Neural crest cell (in vitro differentiated cells): ENCODE results near the gene CD247. TPM values are rescaled to one million over a fixed set of nuclear protein-coding genes. Genes with fewer than 3 reads are reported as not detected.

ENCODE experiments used
- DNase-seq: peaks from one replicate; pipeline ENCODE4 v3.0.0; 2021; ENCODE audit warnings: low read depth, mixed read lengths, low spot score
- H3K27ac Mint-ChIP-seq: one replicate; pipeline ENCODE4 v1.8.0; 2021; ENCODE audit warnings: mild to moderate bottlenecking, mixed read lengths; ENCODE audit not compliant: unreplicated experiment
- H3K27me3 Mint-ChIP-seq: 2 replicates; pipeline ENCODE4 v1.8.0; 2021; ENCODE audit warnings: low read depth, mild to moderate bottlenecking, mixed read lengths
- H3K36me3 Mint-ChIP-seq: 2 replicates; pipeline ENCODE4 v1.8.0; 2021; ENCODE audit warnings: low read depth, mild to moderate bottlenecking, mixed read lengths
- H3K4me1 Mint-ChIP-seq: 2 replicates; pipeline ENCODE4 v1.8.0; 2021; ENCODE audit warnings: mixed read lengths
- H3K4me3 Mint-ChIP-seq: one replicate; pipeline ENCODE4 v1.8.0; 2021; ENCODE audit warnings: mild to moderate bottlenecking, mixed read lengths
- H3K9me3 Mint-ChIP-seq: 2 replicates; pipeline ENCODE4 v1.8.0; 2021; ENCODE audit warnings: mixed read lengths
- CTCF ChIP-seq: fragments of 200-600 bp; sonication (generic); conservative IDR thresholded peaks from 2 replicates; pipeline ENCODE4 v1.5.0; 2021; ENCODE audit warnings: antibody characterized with exemption, mild to moderate bottlenecking
- total RNA-seq: library from RNA; stranded (reverse); gene quantifications from 2 replicates; pipeline ENCODE4 v1.2.1, GENCODE V29; 2021

Gene CD247
- total RNA-seq, 1 donor from 2014 or later = 3.9 TPM

DNA sequence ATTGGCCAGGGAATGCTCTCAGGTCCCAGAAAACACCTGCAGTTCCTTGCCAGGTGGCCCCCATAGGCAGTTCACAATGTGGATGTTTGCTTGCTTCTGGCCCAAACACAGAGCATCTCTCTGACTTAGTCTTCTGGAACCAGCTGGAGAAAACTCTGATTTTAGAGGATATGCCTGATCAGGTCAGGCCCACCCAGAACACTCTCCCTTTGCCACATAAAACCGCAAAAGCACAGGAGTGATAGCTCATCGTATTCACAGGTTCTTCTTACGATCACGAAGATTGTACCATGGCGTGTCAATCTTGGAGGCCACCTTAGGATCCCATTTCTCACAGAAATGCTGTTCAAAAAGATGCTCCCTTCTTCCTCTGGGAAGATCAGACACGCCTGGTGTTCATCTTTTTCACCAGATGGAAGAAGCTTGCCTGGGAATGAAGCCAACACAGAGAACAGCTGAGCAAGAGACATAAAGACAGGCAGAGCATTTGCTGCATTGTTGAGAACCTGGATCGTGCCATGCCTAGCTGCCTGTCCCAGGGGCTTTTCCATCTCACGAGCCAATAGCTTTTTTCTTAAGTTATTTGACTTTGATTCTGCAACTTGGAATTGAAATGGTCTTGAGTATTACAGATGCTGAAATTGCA is 11.6 kb upstream of the CD247 start:
- H3K9me3 Mint-ChIP-seq = peaks cover 6% of the 10 kb centered on the region
- no peak for DNase-seq
- no peaks in the 10 kb centered on the region for H3K27me3 Mint-ChIP-seq
- H3K27ac Mint-ChIP-seq = no peak overlapping the region
- no peaks in the 10 kb centered on the region for H3K36me3 Mint-ChIP-seq
- no peak overlapping the region for H3K4me3 Mint-ChIP-seq
- peaks cover 12% of the 10 kb centered on the region for H3K4me1 Mint-ChIP-seq
- no peak for TF ChIP-seq CTCF

DNA sequence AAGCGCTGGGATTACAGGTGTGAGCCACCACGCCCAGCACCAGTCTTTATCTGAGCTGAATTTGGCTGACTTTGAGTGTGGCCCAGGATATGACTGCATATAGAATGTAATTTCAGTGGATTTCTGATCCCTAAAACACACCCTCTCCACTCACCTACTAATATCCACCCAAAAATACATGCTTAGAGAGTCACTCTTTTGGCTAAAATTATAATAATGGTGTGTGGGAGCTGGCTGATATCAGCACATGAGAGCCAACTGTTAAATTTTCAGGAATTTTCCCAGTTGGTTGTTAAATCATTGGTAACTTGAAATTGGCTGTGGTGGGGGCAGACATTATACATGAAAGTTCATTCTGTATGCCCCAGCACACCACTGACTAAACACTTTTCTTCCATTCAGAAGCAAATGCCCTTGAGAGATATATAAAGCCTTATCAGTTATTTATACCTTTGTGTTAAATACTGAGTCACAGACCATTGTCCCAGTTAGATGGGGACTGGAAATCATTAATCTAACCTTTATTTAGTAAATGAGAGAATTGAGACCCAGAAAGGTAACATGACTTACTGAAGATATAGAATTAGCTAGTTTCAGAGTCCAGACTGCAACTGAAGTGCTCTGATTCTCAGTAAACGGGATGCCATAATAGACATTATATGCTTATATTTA is 9.9 kb upstream of the CD247 start:
- no peak for DNase-seq
- H3K4me1 Mint-ChIP-seq = peaks cover 12% of the 10 kb centered on the region
- H3K36me3 Mint-ChIP-seq = peaks cover 2% of the 10 kb centered on the region
- H3K27ac Mint-ChIP-seq = no peak overlapping the region
- H3K4me3 Mint-ChIP-seq = no peak overlapping the region
- H3K9me3 Mint-ChIP-seq = peaks cover 15% of the 10 kb centered on the region
- H3K27me3 Mint-ChIP-seq = no peaks in the 10 kb centered on the region
- TF ChIP-seq CTCF = no peak

DNA sequence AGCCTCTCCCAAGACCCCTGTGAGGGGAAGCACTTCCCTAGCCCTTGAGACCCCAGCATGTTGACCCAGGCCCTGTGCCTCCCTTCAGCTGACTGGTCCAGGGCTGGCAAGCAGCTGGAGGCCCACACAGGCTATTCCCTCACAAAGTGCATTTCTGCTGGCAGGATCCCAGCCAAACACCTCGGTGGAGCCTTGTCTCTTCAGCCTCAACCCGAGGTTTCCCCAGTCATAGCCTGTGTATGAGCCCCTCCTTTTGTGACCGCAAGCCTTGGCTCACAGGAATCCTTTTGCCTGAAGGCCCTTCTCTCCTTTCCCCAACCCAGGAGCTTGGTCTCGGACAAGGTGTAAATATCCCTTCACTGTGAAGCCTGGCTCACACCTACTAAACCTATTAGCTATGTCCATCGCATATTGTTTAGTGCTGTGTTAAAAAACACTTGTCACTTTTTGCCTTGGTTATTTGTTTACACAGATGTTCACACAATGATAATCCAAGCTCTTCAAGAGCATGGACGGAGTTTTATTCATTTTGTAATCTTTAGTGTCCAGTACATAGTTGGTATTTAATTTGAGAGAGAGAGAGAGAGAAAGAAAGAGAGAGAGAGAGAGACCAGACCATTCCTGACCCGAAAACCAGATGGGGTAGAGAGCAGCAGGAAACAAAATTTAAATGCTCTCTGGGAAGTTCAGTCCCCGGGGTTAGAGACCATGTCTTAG is 8.5 kb upstream of the CD247 start:
- peaks cover 21% of the 10 kb centered on the region for H3K9me3 Mint-ChIP-seq
- H3K36me3 Mint-ChIP-seq = peaks cover 5% of the 10 kb centered on the region
- H3K4me3 Mint-ChIP-seq = no peak overlapping the region
- peaks cover 7% of the 10 kb centered on the region for H3K4me1 Mint-ChIP-seq
- H3K27ac Mint-ChIP-seq = no peak overlapping the region
- no peaks in the 10 kb centered on the region for H3K27me3 Mint-ChIP-seq
- TF ChIP-seq CTCF = no peak
- DNase-seq = no peak

DNA sequence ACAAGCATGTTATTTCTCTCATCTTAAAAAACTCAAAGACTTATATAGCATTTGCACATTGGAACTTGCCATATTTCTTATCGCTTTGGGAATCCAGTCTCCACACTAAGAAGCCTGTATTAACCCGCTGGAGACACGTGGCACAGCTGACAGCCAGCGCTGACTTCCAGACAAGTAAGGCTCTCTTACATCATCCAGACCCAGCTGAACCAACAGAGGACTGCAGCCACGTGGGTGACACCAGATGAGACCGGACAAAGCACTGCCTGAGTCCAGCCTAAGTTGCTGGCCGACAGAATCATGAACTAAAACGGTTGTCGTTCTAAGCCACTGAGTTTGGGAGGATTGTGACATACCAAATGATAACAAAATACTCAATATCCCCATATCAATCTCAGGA is 6.3 kb upstream of the CD247 start:
- no peak for TF ChIP-seq CTCF
- no peak for DNase-seq
- Mint-ChIP-seq H3K9me3 (peaks cover 21% of the 10 kb centered on the region), H3K27ac (no peak overlapping the region), H3K4me1 (peaks cover 7% of the 10 kb centered on the region), H3K4me3 (no peak overlapping the region), H3K36me3 (peaks cover 5% of the 10 kb centered on the region), H3K27me3 (no peaks in the 10 kb centered on the region)

GRCh38 chr1:167522246-167522645 is 3.9 kb upstream of the CD247 start:
- peaks cover 14% of the 10 kb centered on the region for H3K4me1 Mint-ChIP-seq
- peaks cover 21% of the 10 kb centered on the region for H3K9me3 Mint-ChIP-seq
- no peaks in the 10 kb centered on the region for H3K27me3 Mint-ChIP-seq
- TF ChIP-seq CTCF = no peak
- no peak for DNase-seq
- no peak overlapping the region for H3K4me3 Mint-ChIP-seq
- no peak overlapping the region for H3K27ac Mint-ChIP-seq
- peaks cover 5% of the 10 kb centered on the region for H3K36me3 Mint-ChIP-seq
